ENCODE measurements around the gene CST6.
"Not testable (repeated sequence)": the region's sequence is repeated elsewhere in the genome, so short reads cannot be mapped to it uniquely, and the experiment has no call there.

CST6 gene

GRCh38 chr11:66006134-66006890 lies 5.5 kb upstream of the CST6 start:
- TF ChIP-seq CTCF (IDR thresholded peaks at IDR 0.05; ENCODE audit: insufficient read depth, low read length, missing control alignments): no peak
- POLR2A ChIA-PET: interaction anchor here (0.6 kb wide), 1 partner anchor 9 kb away, joined by 4 read pairs; no protein-coding TSS in a partner anchor
- CTCF ChIA-PET: interaction anchor here (0.9 to 4.6 kb wide), 4 partner anchors 15 to 122 kb away, joined by 3 to 23 read pairs (median 8); no protein-coding TSS in a partner anchor
- H3K4me3 ChIP-seq (ENCODE audit: low read depth, low read length): no peak overlapping the region
- no peak for DNase-seq (ENCODE audit: low read depth, low spot score)

GRCh38 chr11:66006891-66007176 lies 5.0 kb upstream of the CST6 start:
- ChIA-PET CTCF (interaction anchor here (4.2 to 7.8 kb wide), 2 partner anchors 16 to 39 kb away, joined by 13 to 72 read pairs; no protein-coding TSS in a partner anchor), POLR2A (no interaction called here)
- TF ChIP-seq CTCF (IDR thresholded peaks at IDR 0.05; ENCODE audit: insufficient read depth, low read length, missing control alignments): no peak
- no peak for DNase-seq (ENCODE audit: low read depth, low spot score)
- H3K4me3 ChIP-seq (ENCODE audit: low read depth, low read length): no peak overlapping the region

DNA sequence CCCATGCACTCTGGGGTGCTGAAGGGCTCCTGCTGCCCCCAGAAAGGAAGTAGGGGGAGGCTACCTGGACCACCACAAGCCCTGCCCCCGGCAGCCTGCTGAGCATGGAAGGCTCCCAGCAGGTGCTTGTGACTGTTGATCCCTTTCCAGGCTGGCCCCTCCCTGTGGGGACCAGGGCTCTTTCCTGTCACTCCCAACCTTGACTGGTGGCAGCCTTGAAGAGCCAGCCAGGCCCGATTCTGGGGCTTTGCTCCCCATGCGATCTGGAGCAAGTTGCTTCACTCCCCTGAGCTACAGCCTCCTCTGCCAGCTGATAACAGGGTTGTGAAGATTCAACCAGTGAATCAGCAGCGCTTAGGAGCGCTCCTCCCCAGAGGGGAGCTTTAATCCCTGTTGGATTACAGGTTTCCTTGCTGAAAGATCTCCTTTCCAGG lies 4.6 kb upstream of the CST6 start:
- CTCF ChIA-PET: interaction anchor here (1.7 to 7.8 kb wide), 3 partner anchors 16 to 252 kb away, joined by 4 to 72 read pairs (median 13); no protein-coding TSS in a partner anchor
- no peak overlapping the region for H3K4me3 ChIP-seq (ENCODE audit: low read depth, low read length)
- DNase-seq (ENCODE audit: low read depth, low spot score): no peak
- POLR2A ChIA-PET: no interaction called here
- TF ChIP-seq CTCF (IDR thresholded peaks at IDR 0.05; ENCODE audit: insufficient read depth, low read length, missing control alignments): no peak

- ChIA-PET POLR2A (no interaction called here), CTCF (interaction anchor here (0.8 to 7.8 kb wide), 5 partner anchors 15 to 251 kb away, joined by 3 to 72 read pairs (median 4); no protein-coding TSS in a partner anchor)
- DNase-seq (ENCODE audit: low read depth, low spot score): no peak
- no peak overlapping the region for H3K4me3 ChIP-seq (ENCODE audit: low read depth, low read length)
- TF ChIP-seq CTCF (IDR thresholded peaks at IDR 0.05; ENCODE audit: insufficient read depth, low read length, missing control alignments): no peak
These were observed 3.7 kb upstream of the CST6 start for GRCh38 chr11:66008095-66008467.

GRCh38 chr11:66008468-66009101 lies 3.2 kb upstream of the CST6 start:
- ChIA-PET POLR2A (no interaction called here), CTCF (interaction anchor here (0.7 to 7.8 kb wide), 6 partner anchors 15 to 250 kb away, joined by 3 to 72 read pairs (median 4); no protein-coding TSS in a partner anchor)
- DNase-seq (ENCODE audit: low read depth, low spot score): no peak
- TF ChIP-seq CTCF (IDR thresholded peaks at IDR 0.05; ENCODE audit: insufficient read depth, low read length, missing control alignments): no peak
- H3K4me3 ChIP-seq (ENCODE audit: low read depth, low read length): no peak overlapping the region

DNA sequence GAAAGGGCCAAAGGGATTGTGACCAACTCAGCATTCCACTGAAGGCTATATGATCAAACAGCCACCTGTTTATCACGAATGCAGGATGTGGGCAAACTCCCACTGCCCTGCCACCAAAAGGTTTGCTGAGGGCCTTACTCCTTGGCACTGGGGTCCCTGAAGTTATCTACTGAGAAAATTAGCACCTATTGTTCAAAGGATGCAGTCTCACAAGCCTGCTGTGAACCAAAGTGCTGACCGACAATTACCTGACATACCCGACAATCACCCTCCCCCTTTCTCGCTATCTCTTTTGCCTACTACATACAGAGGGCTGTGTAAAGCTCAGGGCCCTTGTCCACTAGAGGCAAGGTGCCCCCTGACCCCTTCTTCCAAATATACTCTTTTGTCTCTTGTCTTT lies 1.8 kb upstream of the CST6 start:
- POLR2A ChIA-PET; DNase-seq (ENCODE audit: low read depth, low spot score); H3K4me3 ChIP-seq (ENCODE audit: low read depth, low read length): not testable (repeated sequence)
- CTCF ChIA-PET: interaction anchor here (1.1 to 7.8 kb wide), 4 partner anchors 13 to 125 kb away, joined by 3 to 72 read pairs (median 8); no protein-coding TSS in a partner anchor
